HG03139 (cell line): ENCODE results near the gene MAPK7.

Source experiments
- ATAC-seq: cut with Tn5 transposase; IDR thresholded peaks from one replicate; pipeline ENCODE4 v1.9.1; 2021; ENCODE audit not compliant: unreplicated experiment

Gene MAPK7

DNA sequence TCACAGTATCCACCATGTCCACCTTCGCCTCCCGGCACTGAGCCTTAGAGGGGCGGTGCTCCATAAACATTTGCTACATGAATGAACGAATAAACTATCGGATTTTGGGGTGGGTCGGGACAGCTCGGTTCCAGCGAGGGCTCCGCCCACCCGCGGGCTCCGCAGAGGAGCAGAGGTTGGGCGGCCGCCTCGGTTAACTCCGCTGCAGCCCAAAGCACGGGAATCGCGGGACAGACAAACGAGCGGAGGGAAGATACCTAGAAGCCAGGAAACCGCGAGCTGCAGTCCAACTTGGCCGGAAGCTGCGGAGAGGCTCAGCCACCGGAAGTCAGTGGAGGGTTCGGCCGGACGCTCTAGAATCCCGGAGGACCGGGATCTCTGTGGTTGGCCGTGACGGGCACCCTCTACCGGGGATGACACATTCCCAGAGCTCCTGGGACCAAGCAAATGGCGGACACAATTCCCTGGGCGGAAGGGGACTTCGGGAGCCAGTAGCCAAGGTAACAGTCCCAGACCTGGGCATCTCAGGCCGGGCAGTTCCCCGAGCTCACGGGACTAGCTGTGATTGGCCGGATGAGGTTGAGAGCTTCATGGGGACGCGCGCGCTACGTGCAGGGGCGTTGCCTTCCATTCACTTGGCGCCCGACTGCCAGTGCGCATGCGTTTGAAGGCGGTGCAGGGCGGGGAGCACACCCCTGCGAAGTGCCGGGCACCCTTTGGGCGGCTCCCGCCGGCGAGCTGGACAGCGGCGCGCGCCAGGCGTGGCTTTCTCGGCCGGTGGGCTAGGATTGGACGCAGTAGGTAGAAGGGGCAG lies 489 bp upstream of the MAPK7 start:
- ATAC-seq = peak; percentile 88

DNA sequence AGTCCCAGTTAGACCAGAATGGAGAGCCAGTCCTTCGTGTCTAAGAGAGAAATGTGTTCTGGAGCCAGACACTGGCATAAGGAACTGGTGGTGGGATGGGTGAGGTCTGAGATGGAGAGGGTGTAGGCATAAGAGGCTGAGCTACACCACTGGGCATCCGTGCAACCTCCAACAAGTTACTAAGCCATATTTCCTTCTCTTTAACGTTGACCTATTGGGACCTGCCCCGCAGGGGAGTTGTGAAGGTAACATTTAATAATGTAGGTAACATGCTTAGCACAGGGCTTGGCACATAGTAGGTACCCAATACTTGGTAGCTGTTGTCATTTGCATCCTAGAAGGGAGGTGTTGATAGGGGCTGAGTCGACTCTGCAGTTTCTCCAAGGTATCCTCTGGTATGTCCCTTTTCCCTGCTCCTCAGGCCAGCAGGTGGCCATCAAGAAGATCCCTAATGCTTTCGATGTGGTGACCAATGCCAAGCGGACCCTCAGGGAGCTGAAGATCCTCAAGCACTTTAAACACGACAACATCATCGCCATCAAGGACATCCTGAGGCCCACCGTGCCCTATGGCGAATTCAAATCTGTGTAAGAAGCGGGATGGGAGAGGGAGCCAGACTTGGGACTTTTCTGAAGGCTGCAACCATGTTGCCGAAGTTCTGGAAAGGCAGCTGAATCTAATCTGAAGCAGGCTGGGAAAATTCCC lies 1.2 kb downstream of the MAPK7 start:
- ATAC-seq = no peak

DNA sequence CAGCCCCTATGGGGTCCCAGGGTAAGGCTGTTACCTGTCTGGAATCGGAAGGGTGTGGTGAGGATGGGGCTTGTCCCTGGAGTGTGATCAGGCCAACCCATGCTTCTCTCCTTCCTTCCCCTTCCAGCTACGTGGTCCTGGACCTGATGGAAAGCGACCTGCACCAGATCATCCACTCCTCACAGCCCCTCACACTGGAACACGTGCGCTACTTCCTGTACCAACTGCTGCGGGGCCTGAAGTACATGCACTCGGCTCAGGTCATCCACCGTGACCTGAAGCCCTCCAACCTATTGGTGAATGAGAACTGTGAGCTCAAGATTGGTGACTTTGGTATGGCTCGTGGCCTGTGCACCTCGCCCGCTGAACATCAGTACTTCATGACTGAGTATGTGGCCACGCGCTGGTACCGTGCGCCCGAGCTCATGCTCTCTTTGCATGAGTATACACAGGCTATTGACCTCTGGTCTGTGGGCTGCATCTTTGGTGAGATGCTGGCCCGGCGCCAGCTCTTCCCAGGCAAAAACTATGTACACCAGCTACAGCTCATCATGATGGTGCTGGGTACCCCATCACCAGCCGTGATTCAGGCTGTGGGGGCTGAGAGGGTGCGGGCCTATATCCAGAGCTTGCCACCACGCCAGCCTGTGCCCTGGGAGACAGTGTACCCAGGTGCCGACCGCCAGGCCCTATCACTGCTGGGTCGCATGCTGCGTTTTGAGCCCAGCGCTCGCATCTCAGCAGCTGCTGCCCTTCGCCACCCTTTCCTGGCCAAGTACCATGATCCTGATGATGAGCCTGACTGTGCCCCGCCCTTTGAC lies 2.4 kb downstream of the MAPK7 start:
- ATAC-seq = no peak

DNA sequence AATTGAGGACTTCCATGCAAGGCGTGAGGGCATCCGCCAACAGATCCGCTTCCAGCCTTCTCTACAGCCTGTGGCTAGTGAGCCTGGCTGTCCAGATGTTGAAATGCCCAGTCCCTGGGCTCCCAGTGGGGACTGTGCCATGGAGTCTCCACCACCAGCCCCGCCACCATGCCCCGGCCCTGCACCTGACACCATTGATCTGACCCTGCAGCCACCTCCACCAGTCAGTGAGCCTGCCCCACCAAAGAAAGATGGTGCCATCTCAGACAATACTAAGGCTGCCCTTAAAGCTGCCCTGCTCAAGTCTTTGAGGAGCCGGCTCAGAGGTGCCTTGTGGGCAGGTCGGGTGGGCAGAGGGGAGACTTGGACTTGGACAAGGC lies 3.1 kb downstream of the MAPK7 start:
- ATAC-seq = no peak

DNA sequence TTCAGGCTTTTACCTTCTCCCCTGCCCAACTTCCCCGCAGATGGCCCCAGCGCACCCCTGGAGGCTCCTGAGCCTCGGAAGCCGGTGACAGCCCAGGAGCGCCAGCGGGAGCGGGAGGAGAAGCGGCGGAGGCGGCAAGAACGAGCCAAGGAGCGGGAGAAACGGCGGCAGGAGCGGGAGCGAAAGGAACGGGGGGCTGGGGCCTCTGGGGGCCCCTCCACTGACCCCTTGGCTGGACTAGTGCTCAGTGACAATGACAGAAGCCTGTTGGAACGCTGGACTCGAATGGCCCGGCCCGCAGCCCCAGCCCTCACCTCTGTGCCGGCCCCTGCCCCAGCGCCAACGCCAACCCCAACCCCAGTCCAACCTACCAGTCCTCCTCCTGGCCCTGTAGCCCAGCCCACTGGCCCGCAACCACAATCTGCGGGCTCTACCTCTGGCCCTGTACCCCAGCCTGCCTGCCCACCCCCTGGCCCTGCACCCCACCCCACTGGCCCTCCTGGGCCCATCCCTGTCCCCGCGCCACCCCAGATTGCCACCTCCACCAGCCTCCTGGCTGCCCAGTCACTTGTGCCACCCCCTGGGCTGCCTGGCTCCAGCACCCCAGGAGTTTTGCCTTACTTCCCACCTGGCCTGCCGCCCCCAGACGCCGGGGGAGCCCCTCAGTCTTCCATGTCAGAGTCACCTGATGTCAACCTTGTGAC lies 3.6 kb downstream of the MAPK7 start:
- ATAC-seq = no peak

DNA sequence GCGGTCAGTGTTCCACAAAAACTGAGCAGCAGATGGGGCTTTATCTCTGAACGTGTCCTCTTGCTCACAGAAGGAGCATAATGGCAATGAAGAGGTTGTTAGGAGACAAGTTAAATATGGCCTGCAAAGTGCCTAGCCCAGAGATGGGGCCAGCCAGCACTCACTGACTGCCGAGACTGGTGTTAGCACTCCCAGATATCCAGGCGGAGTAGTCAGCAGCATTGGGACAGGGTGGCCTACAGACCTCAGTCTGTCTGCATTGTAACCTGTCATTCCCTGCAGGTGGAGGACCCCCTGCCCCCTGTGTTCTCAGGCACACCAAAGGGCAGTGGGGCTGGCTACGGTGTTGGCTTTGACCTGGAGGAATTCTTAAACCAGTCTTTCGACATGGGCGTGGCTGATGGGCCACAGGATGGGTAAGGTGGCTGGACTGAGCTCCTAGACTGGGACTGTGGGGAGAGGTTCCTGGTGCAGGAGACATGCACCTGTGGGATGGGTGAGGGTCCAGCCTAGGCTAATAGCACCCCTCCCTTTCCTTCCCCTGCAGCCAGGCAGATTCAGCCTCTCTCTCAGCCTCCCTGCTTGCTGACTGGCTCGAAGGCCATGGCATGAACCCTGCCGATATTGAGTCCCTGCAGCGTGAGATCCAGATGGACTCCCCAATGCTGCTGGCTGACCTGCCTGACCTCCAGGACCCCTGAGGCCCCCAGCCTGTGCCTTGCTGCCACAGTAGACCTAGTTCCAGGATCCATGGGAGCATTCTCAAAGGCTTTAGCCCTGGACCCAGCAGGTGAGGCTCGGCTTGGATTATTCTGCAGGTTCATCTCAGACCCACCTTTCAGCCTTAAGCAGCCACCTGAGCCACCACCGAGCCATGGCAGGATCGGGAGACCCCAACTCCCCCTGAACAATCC lies 4.5 kb downstream of the MAPK7 start:
- no peak for ATAC-seq

DNA sequence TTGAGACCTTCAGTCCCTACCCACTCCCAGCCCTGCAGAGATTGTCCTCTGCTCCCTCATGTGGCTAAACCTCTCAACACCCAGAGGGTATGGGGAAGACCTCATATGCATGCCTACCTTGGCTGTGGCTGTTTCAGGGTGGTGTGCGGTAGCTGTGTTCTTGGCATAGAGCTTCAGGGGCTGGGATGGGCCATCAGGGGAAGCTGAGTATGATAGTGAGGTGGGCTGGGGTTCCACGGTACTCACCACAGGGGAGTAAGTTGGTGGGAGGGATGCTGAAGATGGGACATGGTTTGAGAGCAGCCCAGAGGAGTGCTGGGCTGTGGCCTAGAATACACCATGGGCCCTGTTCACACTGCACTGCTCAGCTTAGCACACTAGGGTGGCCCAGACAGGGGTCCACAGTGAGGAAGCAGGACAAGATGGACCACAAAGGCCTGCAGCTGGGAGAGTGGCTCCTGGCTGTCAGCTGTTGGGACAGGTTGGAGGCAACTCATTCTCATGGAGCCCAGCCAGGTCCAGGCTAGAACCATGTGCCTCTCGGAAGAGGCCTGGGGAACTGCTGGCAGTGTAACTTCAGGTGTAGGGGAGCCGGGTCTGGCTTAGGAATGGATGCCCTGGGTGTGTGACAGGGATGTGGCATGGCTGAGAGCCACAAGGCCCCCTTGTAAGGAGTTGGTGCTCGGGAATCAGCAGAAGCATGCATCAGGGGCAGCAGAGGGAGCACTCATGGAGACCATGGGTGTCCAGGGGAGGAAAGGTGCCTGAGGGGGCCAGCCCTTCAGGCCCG lies 5.6 kb downstream of the MAPK7 start:
- no peak for ATAC-seq

DNA sequence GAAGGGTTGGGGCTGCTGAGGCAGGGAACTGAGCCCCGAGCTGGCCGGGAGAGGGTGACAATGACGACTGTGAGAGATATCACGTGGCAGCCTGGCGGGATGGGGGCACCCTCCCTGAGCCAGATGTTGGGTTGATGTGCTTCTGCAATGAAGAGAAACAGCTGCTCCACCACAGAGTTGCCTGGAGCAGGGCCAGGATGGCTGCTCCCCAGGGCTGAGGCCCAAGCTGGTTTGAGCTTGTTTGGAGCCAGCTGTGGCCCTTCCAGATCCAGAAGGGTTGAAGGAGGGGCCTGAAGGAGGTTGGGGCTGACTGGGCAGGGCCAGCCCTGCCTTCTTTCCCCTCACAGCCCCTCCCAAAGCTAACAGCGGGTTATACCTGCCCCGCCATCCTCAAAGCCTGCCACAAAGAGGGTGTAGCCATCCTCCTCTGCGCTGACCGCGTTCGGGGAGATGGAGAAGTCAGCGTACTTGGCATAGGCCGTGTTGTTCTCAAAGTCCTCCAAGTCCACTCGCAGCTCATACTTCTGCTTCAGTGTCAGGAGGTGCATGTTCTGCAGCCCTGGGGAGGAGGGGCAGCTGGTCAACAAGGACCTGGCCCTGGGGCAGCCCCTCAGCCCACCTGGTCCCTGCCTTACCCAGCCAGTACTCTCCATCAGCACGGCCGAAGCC lies 6.6 kb downstream of the MAPK7 start:
- no peak for ATAC-seq

DNA sequence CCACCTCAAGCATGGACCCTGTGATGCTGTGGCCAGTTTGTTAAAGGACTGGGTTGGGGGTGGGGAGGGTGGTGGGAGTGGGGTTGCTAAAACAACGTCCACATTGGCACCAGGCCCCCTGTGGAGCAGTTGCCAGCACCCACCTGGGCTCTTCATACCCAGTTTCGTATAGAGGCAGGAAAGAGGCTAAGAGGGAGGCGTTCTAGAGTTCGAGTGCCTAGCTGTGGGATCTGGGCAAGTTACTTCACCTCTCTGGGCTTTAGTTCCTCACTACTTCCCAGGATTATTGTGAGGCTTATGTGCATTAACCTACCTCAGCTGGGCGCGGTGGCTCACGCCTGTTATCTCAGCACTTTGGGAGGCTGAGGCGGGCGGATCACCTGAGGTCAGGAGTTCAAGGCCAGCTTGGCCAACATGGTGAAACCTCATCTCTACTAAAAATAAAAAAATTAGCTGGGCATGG lies 7.3 kb downstream of the MAPK7 start:
- no peak for ATAC-seq

DNA sequence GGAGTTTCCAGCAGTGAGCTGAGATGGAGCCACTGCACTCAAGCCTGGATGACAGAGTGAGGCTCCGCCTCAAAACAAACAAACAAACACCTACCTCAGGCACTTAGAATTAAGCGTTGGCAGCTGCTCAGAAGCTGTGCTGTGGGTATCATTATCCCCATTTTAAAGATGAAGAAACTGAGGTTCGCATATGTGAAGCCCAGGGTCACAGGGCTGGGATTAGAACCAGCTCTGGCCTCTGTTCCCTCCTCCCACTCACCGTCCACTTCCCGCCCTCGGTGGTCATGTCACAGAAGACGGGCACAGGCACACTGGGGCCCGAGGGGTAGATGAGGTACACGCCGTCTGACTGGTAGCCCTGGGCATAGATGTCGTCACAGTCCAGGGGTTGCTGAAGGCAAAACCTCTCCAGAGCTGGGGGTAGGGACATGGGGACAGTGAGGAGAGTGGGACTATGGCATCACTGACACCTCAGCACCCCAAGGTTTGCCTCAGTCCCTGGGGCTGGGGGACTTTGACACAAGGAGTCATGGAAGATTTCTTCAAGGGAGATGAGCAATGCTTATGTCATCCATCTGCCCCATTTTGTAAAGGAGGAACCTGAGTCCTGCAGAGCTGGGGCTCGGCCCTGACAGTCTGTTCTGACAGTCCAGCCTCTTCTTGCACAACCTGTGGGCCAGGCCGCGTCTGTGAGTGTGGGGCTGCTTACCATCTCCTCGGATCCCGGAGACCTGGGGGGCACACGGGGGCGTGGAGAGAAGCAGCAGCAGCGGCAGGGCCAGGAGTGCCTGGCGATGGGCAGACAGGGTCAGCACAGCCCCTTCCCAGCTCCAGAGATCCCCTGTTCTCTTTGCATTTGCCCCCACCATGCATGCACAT lies 8.0 kb downstream of the MAPK7 start:
- ATAC-seq = no peak

DNA sequence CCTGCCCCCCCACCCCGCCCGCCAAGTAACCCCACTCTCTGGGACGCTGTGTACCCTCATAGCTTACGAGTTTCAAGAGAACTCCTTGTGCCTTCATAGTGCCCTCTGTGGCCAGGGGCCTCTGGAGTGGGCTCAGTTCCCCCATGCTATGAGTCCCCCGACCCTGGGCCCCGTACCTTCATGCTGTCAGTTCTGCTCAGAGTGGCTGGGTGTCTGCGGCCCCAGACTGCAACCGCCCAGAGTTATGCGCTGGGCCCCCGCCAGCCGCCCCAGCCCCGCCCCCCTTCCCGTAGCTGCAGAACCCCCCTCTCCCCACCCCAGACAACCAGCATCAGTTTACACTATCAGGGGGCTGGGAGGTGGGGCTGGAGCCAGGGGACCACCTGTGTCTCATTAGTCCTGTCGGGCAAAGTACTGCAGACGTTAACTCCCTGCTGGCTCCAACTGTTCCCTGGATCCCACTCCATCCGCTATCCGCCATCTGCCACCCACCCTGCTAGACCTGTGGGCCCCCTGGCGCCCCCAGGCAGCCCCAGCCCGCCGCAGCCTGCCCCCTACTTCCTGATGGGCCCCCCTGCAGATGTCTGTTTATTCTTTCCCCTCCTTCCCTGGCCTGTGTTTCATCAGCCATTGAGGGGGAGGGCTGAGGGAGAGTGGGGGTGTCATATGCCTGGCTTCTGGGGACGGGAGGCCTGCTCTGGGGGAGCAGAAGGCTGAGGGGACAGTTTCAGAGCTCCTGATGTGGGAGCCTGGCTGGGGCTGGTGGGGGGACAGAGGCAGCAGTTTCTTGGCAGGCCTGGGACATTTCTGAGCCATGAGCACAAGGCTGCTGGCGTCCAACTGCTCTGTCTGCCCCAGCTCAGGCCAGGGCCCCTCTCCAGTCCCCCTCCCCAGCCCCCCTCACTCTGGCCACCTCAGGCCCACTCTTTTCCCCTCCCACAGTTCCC lies 8.9 kb downstream of the MAPK7 start, which contains the start of gene MFAP4:
MFAP4 (minus strand) TSS at position 217 of the 947 bp plus-strand sequence; CDS start at position 182, 35 bp downstream.
- ATAC-seq = no peak

DNA sequence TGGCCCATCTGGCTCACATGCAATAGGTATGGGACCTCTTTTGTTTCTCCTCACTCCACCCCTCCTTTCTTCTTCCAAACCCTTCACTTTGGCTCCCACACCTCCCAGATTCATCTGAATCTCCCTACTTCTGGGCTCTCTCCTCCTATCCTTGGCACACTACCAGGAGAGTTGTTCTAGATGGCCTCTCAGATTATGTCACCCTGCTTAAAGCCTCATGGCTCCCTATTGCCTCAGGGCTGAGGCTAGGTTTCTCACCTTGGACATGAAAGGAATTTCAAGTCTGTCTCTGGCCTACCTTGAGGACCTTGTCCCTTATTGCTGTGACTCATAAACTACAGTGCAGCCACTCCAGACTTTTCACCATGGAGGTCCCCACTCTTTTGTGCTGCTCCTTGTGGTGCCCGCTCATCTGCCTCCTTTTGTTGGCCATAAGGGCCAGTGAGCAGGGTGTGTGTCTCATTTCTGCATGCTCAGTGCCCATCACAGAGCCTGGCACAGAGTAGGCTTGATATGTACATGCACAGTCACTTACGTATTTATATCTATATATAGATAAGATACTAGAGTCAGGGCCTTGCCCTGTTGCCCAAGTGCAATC lies 9.7 kb downstream of the MAPK7 start:
- ATAC-seq = no peak

DNA sequence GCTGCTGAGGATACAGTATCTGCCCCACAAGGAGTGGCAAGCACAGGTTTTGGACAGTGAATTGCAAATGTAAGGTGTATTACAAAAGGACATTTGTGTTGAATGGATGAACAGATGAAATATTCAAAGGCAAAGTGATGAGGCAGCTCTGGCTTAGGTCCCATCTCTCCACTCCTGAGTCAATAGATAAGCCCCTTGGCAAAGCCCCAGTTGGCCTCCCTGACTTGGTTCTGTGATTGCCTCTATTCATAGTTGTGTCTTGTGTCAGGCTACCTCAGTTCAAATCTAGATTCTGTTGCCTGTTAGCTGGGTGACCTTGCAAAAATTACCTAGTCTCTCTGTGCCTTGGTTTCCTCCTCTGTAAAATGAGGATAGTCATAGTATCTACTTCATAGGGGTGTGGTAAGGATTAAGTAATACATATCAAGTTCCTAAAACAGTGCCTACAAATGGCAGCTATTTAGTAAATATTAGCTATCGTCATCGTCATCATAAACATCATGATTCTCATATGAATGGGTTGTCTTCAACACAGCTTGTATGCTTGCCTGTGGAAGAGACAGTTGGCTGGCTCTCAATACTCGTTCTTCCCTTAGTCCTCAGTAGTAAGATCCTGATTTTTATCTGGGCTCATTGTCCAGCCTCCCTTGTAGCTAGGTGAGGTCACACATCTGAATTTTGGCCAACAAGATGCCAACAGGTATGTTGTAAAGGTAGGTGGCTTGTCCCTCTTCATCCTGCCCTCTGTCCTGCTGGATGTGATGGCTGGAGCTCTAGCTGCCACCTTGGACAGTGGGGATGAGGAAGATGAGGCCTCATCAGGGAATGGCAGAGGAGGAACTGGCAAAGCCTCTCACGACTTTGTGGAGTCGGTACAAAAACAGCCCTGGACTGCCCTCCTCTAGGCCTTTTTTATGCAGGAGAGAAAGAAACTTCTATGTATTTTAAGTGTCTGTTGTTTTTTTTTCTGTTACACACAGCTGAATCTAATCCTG lies 10.8 kb downstream of the MAPK7 start:
- no peak for ATAC-seq

DNA sequence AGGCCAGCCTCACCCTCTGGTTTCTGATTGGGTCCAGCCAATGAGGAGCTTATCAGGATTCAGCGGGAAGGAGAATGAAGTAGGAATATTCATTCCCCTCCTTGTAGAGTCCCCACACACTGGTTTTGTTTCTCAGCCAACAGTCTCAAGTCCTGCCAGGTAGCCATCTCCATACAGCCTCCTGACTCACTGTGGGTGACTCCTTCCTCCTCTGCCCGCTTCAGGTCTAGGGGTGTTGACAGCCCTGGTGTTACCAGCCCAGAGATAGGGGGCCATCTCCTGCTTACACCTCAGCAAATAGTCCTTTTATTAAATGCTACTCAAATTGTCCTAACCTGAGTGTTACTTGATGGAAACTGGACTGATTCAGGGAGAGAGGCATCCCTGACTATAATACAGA lies 12.7 kb downstream of the MAPK7 start:
- no peak for ATAC-seq

DNA sequence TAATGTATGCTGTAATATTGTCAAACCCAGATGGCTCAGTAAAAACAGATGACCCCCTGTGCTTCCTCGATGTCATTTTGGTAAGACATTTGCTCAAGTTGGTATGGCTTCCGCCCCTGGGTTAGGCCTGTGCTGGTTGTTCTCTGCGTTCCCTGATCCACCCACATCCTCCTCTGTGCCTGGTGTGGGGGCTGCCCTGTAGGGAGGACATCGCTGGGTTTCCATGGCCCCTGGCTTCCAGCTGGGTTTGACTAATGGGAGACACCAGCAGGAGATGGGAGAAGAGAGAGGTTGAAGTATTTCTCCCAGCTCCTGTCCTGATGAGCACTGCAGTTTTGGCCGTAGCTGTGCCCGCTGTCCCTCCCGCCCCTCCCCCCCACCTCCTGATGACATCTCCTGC lies 13.1 kb downstream of the MAPK7 start:
- ATAC-seq = no peak
